ENCODE data around the gene ZFAND2B. TPM values are rescaled to one million over a fixed set of nuclear protein-coding genes. Genes with fewer than 3 reads are reported as not detected.
A peak's percentile ranks its signal among the peaks of the same experiment; 100 is the strongest.

Gene ZFAND2B
- polyA plus RNA-seq, 1 of the 3 experiments (the other 2 are of a cell fraction), result 39.9 TPM

GRCh38 chr2:219229305-219230058 lies 22.9 kb downstream of the ZFAND2B start, which contains the start of the genes ANKZF1 and ATG9A:
Gene ANKZF1, plus strand, starts transcription at chr2:219229806. Its CDS starts 452 bp downstream, at chr2:219230258.
Gene ATG9A, minus strand, starts transcription at chr2:219229636. Its CDS starts 1,612 bp downstream, at chr2:219228024.
- ChIA-PET CTCF (interaction anchor here (0.8 to 5.1 kb wide), 10 partner anchors 10 to 200 kb away, joined by 3 to 40 read pairs (median 4); partner anchors contain the start of gene ABCB6), POLR2A (interaction anchor here (0.6 to 2.7 kb wide), 6 partner anchors 11 to 268 kb away, joined by 3 to 23 read pairs (median 7); partner anchors contain the start of genes ABCB6, CNPPD1, GLB1L and STK16)
- Histone ChIP-seq H3K9me3 (no peaks in the 10 kb centered on the region), H3K36me3 (replicated peaks in 1 of 2; ENCODE audit: control insufficient read depth in 1 of 2, insufficient read depth in 2 of 2, low read length in 1 of 2) (peaks cover 9 to 39% of the 10 kb centered on the region in 2 experiments), H3K4me2 (peak within 1 kb of the TSS; percentile 98), H3K9ac (peak within 1 kb of the TSS; percentile 78), H3K9me2 (no peaks in the 10 kb centered on the region), H3K4me3 (ENCODE audit: low read depth in 2 of 2, low read length in 1 of 2) (peak within 1 kb of the TSS; percentile 82 to 87), H3K27ac (ENCODE audit: low read depth in 2 of 2, low read length in 1 of 2) (peak within 1 kb of the TSS; percentile 74 to 77), H2AFZ (ENCODE audit: low read depth) (peak within 1 kb of the TSS; percentile 80), H3K4me1 (ENCODE audit: control insufficient read depth in 1 of 2, insufficient read depth in 2 of 2, low read depth in 1 of 2, low read length in 1 of 2) (peaks cover 3 to 16% of the 10 kb centered on the region in 2 experiments; a peak in 1 of 4 replicates), H3K79me2 (ENCODE audit: insufficient read depth) (peaks cover 27% of the 10 kb centered on the region), H3F3A (replicated peaks; ENCODE audit: insufficient read depth) (peaks cover 11% of the 10 kb centered on the region), H3K27me3 (ENCODE audit: insufficient read depth) (no peaks in the 10 kb centered on the region), H4K20me1 (ENCODE audit: insufficient read depth) (no peaks in the 10 kb centered on the region)
- WGBS (ENCODE audit: low lambda C conversion rate), result under 1% methylated on average over 36 of the region's 80 CpGs
- TF ChIP-seq MXI1 (IDR thresholded peaks at IDR 0.05; ENCODE audit: low read depth, low read length) (peak; percentile 86), MEF2A (IDR thresholded peaks at IDR 0.05; ENCODE audit: borderline replicate concordance, low read depth) (no peak), TEAD4 (IDR thresholded peaks at IDR 0.05; ENCODE audit: borderline replicate concordance, insufficient read depth) (no peak), NRF1 (IDR thresholded peaks at IDR 0.05; ENCODE audit: low read depth, low read length) (peak; percentile 49), POLR2AphosphoS5 (IDR thresholded peaks at IDR 0.05; ENCODE audit: low read depth, low read length) (peak; percentile 82), ELF1 (IDR thresholded peaks at IDR 0.05) (peak; percentile 56; the same call in 1 of the 2 replicates), FOXJ3 (CRISPR knock-in tag; IDR thresholded peaks at IDR 0.05) (no peak; the same call in 1 of the 2 replicates), TAF1 (IDR thresholded peaks at IDR 0.05; ENCODE audit: borderline replicate concordance, low read depth, low read length) (peak; percentile 68), ZBTB33 (IDR thresholded peaks at IDR 0.05; ENCODE audit: borderline replicate concordance, low read depth) (peak; percentile 65; the same call in 1 of the 2 replicates), GABPA (IDR thresholded peaks at IDR 0.05; ENCODE audit: low read depth) (0 out of 2 replicates have a peak, but pooled peaks have one; percentile 31), JUND (IDR thresholded peaks at IDR 0.05) (no peak), EZH2phosphoT487 (IDR thresholded peaks at IDR 0.05; ENCODE audit: borderline replicate concordance, low read depth) (no peak), RFX5 (IDR thresholded peaks at IDR 0.05; ENCODE audit: low read length) (peak; percentile 90), CHD2 (IDR thresholded peaks at IDR 0.05; ENCODE audit: low read length, partially characterized antibody) (peak; percentile 92), PBX3 (IDR thresholded peaks at IDR 0.05) (peak; percentile 100), FOXM1 (IDR thresholded peaks at IDR 0.05; ENCODE audit: low read depth) (no peak), NFIC (IDR thresholded peaks at IDR 0.05; ENCODE audit: borderline replicate concordance) (0 out of 2 replicates have a peak, but pooled peaks have one; percentile 34), SIN3A (IDR thresholded peaks at IDR 0.05; ENCODE audit: borderline replicate concordance, low read depth, low read length) (peak; percentile 93; the same call in 1 of the 2 replicates), GATA2 (CRISPR knock-in tag; IDR thresholded peaks at IDR 0.05) (no peak)
- TF ChIP-seq, protein P1, sequence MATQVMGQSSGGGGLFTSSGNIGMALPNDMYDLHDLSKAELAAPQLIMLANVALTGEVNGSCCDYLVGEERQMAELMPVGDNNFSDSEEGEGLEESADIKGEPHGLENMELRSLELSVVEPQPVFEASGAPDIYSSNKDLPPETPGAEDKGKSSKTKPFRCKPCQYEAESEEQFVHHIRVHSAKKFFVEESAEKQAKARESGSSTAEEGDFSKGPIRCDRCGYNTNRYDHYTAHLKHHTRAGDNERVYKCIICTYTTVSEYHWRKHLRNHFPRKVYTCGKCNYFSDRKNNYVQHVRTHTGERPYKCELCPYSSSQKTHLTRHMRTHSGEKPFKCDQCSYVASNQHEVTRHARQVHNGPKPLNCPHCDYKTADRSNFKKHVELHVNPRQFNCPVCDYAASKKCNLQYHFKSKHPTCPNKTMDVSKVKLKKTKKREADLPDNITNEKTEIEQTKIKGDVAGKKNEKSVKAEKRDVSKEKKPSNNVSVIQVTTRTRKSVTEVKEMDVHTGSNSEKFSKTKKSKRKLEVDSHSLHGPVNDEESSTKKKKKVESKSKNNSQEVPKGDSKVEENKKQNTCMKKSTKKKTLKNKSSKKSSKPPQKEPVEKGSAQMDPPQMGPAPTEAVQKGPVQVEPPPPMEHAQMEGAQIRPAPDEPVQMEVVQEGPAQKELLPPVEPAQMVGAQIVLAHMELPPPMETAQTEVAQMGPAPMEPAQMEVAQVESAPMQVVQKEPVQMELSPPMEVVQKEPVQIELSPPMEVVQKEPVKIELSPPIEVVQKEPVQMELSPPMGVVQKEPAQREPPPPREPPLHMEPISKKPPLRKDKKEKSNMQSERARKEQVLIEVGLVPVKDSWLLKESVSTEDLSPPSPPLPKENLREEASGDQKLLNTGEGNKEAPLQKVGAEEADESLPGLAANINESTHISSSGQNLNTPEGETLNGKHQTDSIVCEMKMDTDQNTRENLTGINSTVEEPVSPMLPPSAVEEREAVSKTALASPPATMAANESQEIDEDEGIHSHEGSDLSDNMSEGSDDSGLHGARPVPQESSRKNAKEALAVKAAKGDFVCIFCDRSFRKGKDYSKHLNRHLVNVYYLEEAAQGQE (IDR thresholded peaks at IDR 0.05; ENCODE audit: low read depth, low read length), result no peak
- TF ChIP-seq, protein P2, sequence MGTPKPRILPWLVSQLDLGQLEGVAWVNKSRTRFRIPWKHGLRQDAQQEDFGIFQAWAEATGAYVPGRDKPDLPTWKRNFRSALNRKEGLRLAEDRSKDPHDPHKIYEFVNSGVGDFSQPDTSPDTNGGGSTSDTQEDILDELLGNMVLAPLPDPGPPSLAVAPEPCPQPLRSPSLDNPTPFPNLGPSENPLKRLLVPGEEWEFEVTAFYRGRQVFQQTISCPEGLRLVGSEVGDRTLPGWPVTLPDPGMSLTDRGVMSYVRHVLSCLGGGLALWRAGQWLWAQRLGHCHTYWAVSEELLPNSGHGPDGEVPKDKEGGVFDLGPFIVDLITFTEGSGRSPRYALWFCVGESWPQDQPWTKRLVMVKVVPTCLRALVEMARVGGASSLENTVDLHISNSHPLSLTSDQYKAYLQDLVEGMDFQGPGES (IDR thresholded peaks at IDR 0.05; ENCODE audit: low read depth, low read length), result peak; percentile 83
- TF ChIP-seq, protein P3, sequence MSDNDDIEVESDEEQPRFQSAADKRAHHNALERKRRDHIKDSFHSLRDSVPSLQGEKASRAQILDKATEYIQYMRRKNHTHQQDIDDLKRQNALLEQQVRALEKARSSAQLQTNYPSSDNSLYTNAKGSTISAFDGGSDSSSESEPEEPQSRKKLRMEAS (IDR thresholded peaks at IDR 0.05; ENCODE audit: low read depth), result peak; percentile 57
- peak; percentile 98 for DNase-seq

Measured in SK-N-SH (cell line).